B cell (primary cell): Measurements from ENCODE around the gene ACSS1. TPM values are rescaled to one million over a fixed set of nuclear protein-coding genes. Genes with fewer than 3 reads are reported as not detected.

ENCODE experiments used
- ATAC-seq: fragments of 200-7000 bp; cut with Tn5 transposase; one replicate; pipeline ENCODE4 v1.10.0; 2021; ENCODE audit warnings: low read depth, mild to moderate bottlenecking, moderate number of reproducible peaks, moderate library complexity
- CTCF ChIA-PET: fragments of 350-600 bp; sonication (Branson Sonifier 250); formaldehyde crosslinking; loops from one replicate; lab custom pipeline; 2021; ENCODE audit warnings: antibody characterized with exemption, inconsistent platforms; lab: Charles Lee
- POLR2A ChIA-PET: fragments of 350-600 bp; sonication (Branson Sonifier 250); formaldehyde crosslinking; loops from one replicate; lab custom pipeline; 2021; ENCODE audit warnings: antibody characterized with exemption; lab: Charles Lee
- DNase-seq: peaks from one replicate; pipeline ENCODE4 v3.0.0; 2013
- H2AFZ ChIP-seq: 2 replicates; pipeline ENCODE4 v1.6.1; 2012; ENCODE audit warnings: mild to moderate bottlenecking, low read depth, low read length; ENCODE audit not compliant: insufficient read depth, poor library complexity, severe bottlenecking
- H3K27ac ChIP-seq, 2 donors: 1 replicate in 1 of 2; 2 replicates in 1 of 2; pipeline ENCODE4 v1.5.1; 2012 to 2013; ENCODE audit warnings: low read length in 2 of 2, mild to moderate bottlenecking in 2 of 2, moderate library complexity in 1 of 2
- H3K27me3 ChIP-seq, 4 experiments: fragments of 200-600 bp in 1 of 4; sonication (generic) in 1 of 4; replicated peaks in 1 of 4; 1 replicate in 2 of 4; 2 replicates in 2 of 4; pipeline versions ENCODE4 v1.6.1 to v1.7.0; 2013 to 2016; ENCODE audit warnings: low read length in 3 of 4, mild to moderate bottlenecking in 2 of 4, mixed read lengths in 1 of 4, moderate library complexity in 1 of 4; ENCODE audit not compliant: insufficient read depth in 4 of 4, control insufficient read depth in 3 of 4; ENCODE audit errors: control extremely low read depth in 1 of 4
- H3K36me3 ChIP-seq, 2 experiments: replicated peaks in 1 of 2; 1 replicate in 1 of 2; 2 replicates in 1 of 2; pipeline versions ENCODE4 v1.6.1 to v1.7.1; 2013; ENCODE audit warnings: low read length in 1 of 2; ENCODE audit not compliant: insufficient read depth in 2 of 2, control insufficient read depth in 1 of 2; ENCODE audit errors: control extremely low read depth in 1 of 2, extremely low read depth in 1 of 2
- H3K4me1 ChIP-seq, 2 donors: fragments of 200-600 bp in 1 of 2; sonication (generic) in 1 of 2; 1 replicate in 1 of 2; 2 replicates in 1 of 2; pipeline versions ENCODE4 v1.5.1 to v1.6.1; 2013 to 2017; ENCODE audit warnings: low read length in 2 of 2; ENCODE audit not compliant: control insufficient read depth in 2 of 2, insufficient read depth in 2 of 2
- H3K4me2 ChIP-seq: replicated peaks from 2 replicates; pipeline ENCODE3; 2012; ENCODE audit warnings: mild to moderate bottlenecking, low read depth, low read length; ENCODE audit not compliant: poor library complexity, severe bottlenecking
- H3K4me3 ChIP-seq, 5 experiments: fragments of 200-600 bp in 1 of 5; sonication (generic) in 1 of 5; 1 replicate in 3 of 5; 2 replicates in 2 of 5; pipeline versions ENCODE4 v1.5.1 to v1.7.0; 2011 to 2016; ENCODE audit warnings: low read length in 4 of 5, mild to moderate bottlenecking in 4 of 5, low read depth in 2 of 5, control low read depth in 1 of 5, moderate library complexity in 1 of 5; ENCODE audit not compliant: insufficient read depth in 1 of 5; ENCODE audit errors: control extremely low read depth in 1 of 5, extremely low read depth in 1 of 5
- H3K79me2 ChIP-seq: fragments of 200-600 bp; sonication (generic); one replicate; pipeline ENCODE4 v1.6.0; 2016; ENCODE audit warnings: low read length; ENCODE audit not compliant: control insufficient read depth, insufficient read depth
- H3K9ac ChIP-seq: fragments of 200-600 bp; sonication (generic); 2 replicates; pipeline ENCODE4 v1.6.1; 2017; ENCODE audit warnings: mild to moderate bottlenecking, low read length, moderate library complexity
- H3K9me3 ChIP-seq, 3 donors: one replicate each; pipeline versions ENCODE4 v1.6.1 to v1.7.1; 2013; ENCODE audit warnings: low read length in 2 of 3; ENCODE audit not compliant: control insufficient read depth in 2 of 3, insufficient read depth in 1 of 3; ENCODE audit errors: control extremely low read depth in 1 of 3
- H4K20me1 ChIP-seq: 2 replicates; pipeline ENCODE4 v1.6.0; 2012; ENCODE audit warnings: mild to moderate bottlenecking, low read length; ENCODE audit not compliant: insufficient read depth, control insufficient read depth, poor library complexity, severe bottlenecking
- H3K27ac Mint-ChIP-seq: one replicate; pipeline ENCODE4 v1.8.0; 2021; ENCODE audit warnings: mixed read lengths
- H3K27me3 Mint-ChIP-seq: one replicate; pipeline ENCODE4 v1.8.0; 2021; ENCODE audit warnings: mixed read lengths
- H3K4me1 Mint-ChIP-seq: one replicate; pipeline ENCODE4 v1.8.0; 2021; ENCODE audit warnings: mixed read lengths
- H3K4me3 Mint-ChIP-seq: one replicate; pipeline ENCODE4 v1.8.0; 2021; ENCODE audit warnings: mixed read lengths
- H3K9me3 Mint-ChIP-seq: one replicate; pipeline ENCODE4 v1.8.0; 2022; ENCODE audit warnings: mixed read lengths; ENCODE audit not compliant: insufficient read depth
- EZH2 ChIP-seq: IDR thresholded peaks from 2 replicates; pipeline ENCODE4 v1.6.1; 2012; ENCODE audit warnings: borderline replicate concordance, low read depth, mild to moderate bottlenecking, moderate library complexity, low read length; ENCODE audit not compliant: insufficient read depth, poor library complexity, severe bottlenecking
- WGBS: methylation state at CpG from one replicate; pipeline ENCODE4 v1.1.5; 2013; ENCODE audit warnings: missing lambda C conversion rate; ENCODE audit not compliant: insufficient coverage; 5-methylcytosine and 5-hydroxymethylcytosine counted together
- intact Hi-C: fragments of 100-400 bp; cut with micrococcal nuclease; formaldehyde crosslinking; loops from one replicate; pipeline ENCODE4 v1.10.0; 2022
- polyA plus RNA-seq: library from polyadenylated mRNA; depleted of rRNA; stranded (reverse); fragments of >200 nt; gene quantifications from 2 replicates; pipeline ENCODE4 v1.2.3, GENCODE V29; 2012
- total RNA-seq, 2 donors: library from RNA; stranded (reverse); fragments of 120-200 nt in 1 of 2; gene quantifications; 1 replicate in 1 of 2; 2 replicates in 1 of 2; pipeline versions ENCODE4 v1.2.3 to v1.2.4, GENCODE V29; 2013 to 2022
- TF ChIP-seq, protein P1 (sequence below): fragments of 200-600 bp; IDR thresholded peaks from one replicate; pipeline ENCODE4 v1.8.0; 2022; ENCODE audit warnings: antibody characterized with exemption, mild to moderate bottlenecking

ACSS1 gene
- total and polyA plus RNA-seq, 2 donors (not counting 1 experiment from before 2014, with no cell fraction given), result 82.7 to 95.5 TPM

DNA sequence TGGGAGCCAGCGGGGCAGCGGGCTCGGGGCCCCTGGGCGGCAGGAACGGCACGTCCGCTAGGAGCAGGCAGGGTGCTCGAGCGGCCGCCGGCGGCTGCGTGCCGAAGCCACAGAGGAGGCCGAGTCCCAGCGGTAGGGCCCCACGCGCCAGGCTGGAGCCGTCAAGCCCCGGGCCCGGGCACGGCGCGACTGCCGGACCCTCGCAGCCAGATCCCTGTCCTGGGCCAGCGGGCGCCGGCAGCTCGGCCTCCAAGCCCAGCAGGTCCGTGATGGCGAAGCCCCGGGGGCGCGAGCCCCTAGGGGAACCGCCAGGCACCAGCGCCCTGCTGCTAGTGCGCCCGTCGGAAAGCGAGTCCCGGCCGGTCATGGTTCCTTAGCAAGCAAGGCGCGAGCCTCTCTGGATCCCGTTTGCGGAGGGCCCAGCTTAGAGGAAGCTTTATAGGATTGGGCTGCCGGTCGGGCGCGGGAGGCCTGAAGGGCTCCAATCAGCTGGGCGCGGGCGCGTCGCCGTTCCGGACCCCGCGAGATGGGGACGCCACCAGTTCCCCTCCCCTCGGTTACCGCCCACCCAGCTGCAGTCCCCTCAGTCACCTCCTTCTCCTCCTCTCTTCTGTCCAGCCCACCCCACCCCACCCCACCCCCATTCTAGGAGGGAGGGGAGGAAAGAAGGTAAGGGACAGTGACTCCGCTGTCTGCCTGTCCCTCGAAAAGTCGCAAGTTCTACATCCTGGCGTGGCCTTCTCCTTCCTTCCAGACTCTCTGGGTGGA is 24.0 kb upstream of the ACSS1 start, which contains the start of gene VSX1:
VSX1 (minus strand) TSS at position 412 of the 768 bp plus-strand sequence; CDS start at position 367, 45 bp downstream.
- WGBS, result 14% methylated on average over 54 of the region's 67 CpGs
- Mint-ChIP-seq H3K9me3 (no peaks in the 10 kb centered on the region), H3K27me3 (peaks cover 74% of the 10 kb centered on the region), H3K27ac (peak within 1 kb of the TSS; percentile 15), H3K4me1 (peaks cover 11% of the 10 kb centered on the region), H3K4me3 (no peak within 1 kb of the TSS)
- no peak for ATAC-seq
- Histone ChIP-seq H3K9ac (no peak within 1 kb of the TSS), H4K20me1 (no peaks in the 10 kb centered on the region), H3K4me2 (peak within 1 kb of the TSS; percentile 3), H2AFZ (no peak within 1 kb of the TSS), H3K27me3 (peaks cover 0 to 80% (median 61%) of the 10 kb centered on the region in 4 experiments), H3K36me3 (no peaks in the 10 kb centered on the region), H3K9me3 (peaks cover 0 to 25% (median 0%) of the 10 kb centered on the region in 3 donors), H3K79me2 (no peaks in the 10 kb centered on the region), H3K27ac (no peak within 1 kb of the TSS), H3K4me1 (peaks cover 5 to 34% of the 10 kb centered on the region in 2 donors), H3K4me3 (no peak within 1 kb of the TSS)
- ChIA-PET POLR2A (interaction anchor here (0.7 kb wide), 1 partner anchor 16 kb away, joined by 7 read pairs; no protein-coding TSS in a partner anchor), CTCF (no interaction called here)
- TF ChIP-seq, protein P1, sequence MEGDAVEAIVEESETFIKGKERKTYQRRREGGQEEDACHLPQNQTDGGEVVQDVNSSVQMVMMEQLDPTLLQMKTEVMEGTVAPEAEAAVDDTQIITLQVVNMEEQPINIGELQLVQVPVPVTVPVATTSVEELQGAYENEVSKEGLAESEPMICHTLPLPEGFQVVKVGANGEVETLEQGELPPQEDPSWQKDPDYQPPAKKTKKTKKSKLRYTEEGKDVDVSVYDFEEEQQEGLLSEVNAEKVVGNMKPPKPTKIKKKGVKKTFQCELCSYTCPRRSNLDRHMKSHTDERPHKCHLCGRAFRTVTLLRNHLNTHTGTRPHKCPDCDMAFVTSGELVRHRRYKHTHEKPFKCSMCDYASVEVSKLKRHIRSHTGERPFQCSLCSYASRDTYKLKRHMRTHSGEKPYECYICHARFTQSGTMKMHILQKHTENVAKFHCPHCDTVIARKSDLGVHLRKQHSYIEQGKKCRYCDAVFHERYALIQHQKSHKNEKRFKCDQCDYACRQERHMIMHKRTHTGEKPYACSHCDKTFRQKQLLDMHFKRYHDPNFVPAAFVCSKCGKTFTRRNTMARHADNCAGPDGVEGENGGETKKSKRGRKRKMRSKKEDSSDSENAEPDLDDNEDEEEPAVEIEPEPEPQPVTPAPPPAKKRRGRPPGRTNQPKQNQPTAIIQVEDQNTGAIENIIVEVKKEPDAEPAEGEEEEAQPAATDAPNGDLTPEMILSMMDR, result no peak
- TF ChIP-seq EZH2, result no peak
- intact Hi-C loops, result no loop called here
- no peak for DNase-seq
